Kidney tubule cell (primary cell): ENCODE data around the gene TMEM45B.
A peak's percentile ranks its signal among the peaks of the same experiment; 100 is the strongest.
"Not testable (repeated sequence)": the region's sequence is repeated elsewhere in the genome, so short reads cannot be mapped to it uniquely, and the experiment has no call there.

Experiments
- DNase-seq: peaks from one replicate; pipeline ENCODE4 v3.0.0-alpha.2; 2018; ENCODE audit warnings: low spot score

The TMEM45B gene

DNA sequence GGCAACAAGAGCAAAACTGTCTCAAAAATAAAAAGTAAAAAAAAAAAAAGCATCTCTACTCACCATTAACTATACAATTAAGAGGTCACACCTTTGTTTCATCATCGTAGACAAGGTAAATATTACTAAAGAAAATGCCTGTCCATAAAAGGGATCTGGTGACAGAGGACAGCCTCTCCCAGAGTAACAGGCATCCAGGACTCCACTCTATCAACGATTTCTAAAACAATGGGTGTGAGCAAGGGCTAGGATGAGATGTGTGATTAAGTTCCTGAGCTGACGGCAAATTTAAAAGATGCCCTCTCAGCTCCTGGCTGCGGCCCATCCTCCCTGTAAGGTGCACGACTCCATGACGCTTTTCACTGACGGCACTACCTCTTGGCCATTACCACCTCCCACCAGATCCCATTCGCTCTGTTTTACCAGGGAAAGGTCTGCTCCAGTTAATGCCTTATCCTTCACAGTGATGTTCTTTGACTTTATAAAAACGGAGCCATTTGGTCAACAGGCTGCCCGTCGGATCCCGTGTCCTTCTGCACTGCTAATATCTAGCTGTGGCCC, 2.3 kb upstream of the TMEM45B start:
- no peak for DNase-seq

DNA sequence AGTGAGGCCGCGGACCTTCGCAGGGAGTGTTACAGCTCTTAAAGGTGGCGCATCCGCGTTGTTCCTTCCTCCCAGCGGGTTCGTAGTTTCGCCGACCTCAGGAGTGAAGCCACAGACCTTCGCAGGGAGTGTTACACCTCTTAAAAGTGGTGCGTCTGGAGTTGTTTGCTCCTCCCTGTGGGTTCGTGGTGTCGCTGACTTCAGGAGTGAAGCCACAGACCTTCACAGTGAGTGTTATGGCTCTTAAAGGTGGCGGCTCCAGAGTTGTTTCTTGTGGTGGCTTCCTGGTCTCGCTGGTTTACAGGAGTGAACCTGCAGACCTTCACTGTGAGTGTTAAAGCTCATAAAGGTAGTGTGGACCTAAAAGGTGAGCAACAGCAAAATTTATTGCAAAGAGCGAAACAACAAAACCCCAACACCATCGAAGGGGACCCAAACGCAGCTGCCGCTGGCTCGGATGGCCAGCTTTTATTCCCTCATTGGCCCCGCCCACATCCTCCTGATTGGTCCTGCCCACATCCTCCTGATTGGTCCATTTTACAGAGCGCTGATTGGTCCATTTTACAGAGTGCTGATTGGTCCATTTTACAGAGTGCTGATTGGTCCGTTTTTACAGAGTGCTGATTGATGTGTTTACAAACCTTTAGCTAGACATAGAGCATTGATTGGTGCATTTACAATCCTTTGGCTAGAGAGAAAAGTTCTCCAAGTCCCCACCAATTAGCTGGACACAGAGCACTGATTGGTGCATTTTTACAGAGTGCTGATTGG, 1.2 kb upstream of the TMEM45B start:
- DNase-seq = peak; percentile 3

DNA sequence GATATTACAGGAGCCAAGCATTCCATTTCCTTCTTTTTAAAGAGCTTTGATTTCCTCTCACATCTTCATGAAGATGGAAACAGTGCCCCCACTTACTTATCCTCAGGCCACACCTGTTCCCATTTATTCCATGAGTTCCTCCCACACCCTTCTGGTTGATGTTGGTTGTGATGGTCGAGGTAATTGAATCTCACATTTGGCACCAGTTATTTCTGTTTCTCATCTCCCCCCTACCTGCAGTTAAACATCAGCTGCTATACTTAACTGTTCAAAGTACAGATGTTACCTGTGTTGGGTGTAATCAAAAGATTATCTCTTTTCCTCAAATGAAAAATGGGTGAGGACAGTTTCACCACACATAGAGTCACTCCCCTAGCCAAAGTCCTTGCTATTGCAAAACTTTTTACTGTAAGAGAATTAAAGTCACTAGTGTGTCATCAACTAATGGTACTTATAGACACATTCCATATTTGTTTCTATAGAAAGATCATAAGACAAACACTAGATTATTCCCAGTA, 1.9 kb downstream of the TMEM45B start:
- no peak for DNase-seq

DNA sequence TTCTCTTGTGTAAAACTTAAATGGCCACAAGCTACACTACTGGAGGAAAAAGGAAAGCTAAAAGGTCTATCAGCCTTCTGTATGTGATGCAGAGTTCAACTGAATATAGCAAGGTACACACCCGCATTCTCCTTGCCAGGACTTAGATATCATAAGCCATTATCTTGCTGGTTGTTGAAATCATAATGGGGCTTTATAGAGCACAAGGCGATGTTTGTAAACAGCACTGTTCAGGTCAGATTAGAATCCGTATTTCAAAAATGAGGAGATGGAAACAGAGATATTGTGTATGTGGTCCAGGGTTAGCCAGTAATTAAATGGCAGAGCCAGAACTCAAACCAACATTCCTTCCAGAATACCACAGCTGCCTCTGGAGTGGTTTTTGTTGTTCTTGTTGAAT, 2.6 kb downstream of the TMEM45B start:
- not testable (repeated sequence) for DNase-seq

DNA sequence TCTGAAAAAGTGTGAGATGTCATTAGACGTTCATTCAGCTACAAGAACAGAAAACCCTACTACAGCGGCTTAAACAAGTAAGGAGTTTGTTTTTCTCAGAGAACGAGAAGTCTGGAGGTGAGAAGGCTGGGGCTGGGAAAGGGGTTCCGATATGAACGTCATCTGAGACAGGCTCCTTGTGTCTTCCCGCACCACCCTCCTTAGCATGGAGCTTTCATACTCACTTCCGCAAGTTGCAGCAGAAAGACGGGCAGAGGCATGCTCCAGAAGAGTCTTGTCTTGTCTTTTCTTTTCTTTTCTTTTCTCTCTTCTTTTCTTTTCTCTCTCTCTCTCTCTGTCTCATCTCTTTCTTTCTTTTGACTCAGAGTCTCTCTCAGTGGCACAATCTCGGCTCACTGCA, 3.6 kb downstream of the TMEM45B start:
- no peak for DNase-seq

DNA sequence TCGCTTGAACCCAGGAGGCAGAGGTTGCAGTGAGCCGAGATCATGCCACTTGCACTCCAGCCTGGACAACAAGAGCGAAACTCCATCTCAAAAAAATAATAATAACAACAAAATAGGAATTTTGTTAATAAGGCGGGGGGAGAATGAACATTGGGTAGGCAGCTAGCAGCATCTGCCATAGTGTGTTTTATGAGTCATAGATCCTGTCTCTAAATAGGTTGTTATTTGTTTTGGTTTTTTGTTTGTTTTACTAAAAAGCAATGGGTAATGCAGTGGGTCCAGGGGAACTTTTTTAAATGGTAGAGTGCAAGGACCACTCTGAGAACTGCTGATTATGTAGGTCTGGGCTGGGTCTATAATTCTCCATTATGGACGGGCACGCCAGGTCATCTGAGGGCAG, 4.6 kb downstream of the TMEM45B start:
- not testable (repeated sequence) for DNase-seq

DNA sequence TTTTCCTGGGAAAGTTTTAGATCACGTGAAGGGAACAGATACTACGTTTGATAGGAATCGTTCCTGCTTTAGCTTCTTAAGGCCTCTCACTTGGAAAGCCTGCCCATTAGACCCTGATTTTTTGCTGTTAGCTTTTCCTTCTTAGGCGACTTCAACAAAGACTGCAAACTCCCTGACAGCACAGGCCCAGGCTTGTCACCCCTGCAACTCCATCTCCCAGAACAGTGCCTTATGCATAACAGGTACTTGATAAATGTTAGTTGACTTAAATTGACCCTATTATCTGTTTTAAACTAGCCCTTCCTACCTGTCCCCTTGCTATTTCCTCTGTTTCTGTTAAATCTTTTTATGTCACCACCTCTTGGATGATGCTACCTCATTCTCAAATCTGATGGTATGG, 7.6 kb downstream of the TMEM45B start:
- not testable (repeated sequence) for DNase-seq

DNA sequence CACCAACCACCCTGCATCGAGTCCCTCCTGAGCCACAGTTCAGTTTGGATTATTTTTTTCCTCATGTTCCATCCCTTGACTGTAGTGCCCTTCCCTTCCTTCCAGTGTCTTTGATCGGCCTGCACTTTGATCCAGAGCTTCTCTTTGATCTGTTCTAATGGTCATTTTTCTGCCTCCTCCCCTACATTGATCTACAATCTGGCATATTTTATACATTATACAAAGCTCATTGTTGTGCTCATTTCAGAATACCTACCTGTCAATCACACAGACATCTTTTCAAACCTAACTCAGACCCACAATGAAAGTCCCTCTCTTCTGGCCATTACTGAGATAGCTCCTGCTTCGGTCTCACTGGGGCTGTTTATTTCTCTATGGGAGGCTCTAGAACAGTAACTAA, 8.2 kb downstream of the TMEM45B start:
- not testable (repeated sequence) for DNase-seq

DNA sequence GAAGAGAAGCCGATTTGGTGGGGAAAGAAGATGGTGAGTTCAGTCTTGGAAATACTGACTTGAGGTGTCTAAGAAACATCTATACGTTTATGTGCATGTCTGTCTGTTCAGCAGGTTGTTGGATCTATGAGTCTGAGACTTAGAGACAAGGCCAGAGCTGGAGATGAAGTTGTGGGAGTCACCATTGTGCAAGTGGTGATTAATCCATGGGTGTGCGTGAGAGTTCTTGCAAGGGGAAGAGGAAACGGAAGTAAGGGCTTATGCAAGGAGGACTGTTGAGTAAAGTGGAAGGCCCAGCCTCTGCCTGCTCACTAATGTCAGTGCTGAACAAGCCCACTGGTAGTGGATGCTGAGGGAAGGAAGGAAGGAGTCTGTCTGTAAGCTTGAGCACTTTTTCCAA, 9.7 kb downstream of the TMEM45B start:
- DNase-seq = peak; percentile 27

DNA sequence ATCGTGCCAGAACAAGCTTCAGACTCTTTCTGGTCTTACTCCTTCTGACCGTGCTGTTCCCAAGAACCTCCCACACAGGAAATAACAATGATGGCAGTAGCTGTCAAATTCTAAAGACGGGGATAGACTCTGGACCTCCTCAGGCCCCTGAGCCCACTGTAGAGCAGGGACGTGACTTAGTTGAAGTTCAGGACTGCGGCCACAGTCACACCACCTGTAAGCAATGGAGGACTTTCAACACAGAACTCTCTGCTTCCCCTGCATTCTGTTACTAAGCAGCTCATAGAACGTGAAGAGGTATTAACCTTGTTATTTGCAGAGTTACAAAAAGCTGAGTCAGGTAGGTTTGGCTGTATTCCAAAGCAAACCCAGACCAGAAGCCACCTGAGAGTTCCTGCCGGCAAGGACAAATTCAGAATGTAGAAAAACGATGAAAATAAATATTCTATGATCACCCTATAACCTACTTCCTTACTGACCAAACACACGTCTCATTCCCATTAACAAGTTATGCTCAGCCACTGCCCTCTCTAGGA, 12.7 kb downstream of the TMEM45B start:
- DNase-seq = peak; percentile 89

DNA sequence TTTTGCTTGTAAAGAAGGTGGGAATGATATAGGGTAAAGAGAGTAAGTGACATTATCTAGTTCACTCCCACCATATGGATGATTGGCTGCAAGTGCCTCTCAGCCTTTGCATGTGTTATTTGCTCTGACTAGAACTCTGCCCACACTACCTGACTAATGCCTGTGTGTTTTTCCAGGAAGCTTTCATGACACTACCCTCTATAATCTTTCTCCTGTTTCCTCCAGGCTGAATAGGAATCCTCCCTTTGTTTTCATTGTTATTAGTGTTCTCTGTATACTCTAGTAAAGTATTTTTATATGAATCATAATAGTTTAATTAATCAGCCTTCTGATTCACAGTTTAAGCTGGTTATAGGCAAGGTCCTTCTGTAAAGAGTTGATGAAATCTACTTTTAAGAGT, 13.8 kb downstream of the TMEM45B start:
- peak; percentile 75 for DNase-seq

DNA sequence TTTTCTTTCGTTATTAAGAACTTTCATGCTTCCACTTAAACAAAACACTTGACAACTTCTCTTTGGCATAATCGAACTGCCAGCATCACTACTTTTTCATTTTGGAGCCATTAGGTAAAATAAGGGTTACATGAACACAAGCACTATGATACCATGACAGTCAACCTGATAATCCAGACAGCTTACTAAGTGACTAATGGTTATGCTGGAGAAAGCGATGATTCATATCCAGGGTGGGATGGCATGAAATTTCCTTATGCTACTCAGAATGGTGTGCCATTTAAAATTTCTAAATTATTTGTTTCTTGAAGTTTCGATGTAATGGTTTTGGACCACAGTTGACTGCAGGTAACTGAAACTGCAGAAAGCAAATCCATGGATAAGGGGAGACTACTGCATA, 15.6 kb downstream of the TMEM45B start:
- peak; percentile 66 for DNase-seq

DNA sequence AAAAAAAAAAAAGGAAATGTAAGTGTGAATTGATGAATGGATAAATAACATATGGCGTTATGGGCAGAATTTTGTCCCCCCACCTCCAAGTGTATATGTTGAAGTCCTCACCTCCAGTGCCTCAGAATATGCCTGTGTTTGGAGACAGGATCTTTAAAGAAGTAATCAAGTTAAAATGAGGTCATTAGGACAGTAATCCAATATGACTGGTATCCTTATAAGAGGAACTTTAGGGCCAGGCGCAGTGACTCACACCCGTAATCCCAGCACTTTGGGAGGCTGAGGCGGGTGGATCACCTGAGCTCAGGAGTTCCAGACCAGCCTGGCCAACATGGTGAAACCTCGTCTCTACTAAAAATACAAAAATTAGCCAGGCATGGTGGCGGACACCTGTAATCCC, 17.6 kb downstream of the TMEM45B start:
- not testable (repeated sequence) for DNase-seq

DNA sequence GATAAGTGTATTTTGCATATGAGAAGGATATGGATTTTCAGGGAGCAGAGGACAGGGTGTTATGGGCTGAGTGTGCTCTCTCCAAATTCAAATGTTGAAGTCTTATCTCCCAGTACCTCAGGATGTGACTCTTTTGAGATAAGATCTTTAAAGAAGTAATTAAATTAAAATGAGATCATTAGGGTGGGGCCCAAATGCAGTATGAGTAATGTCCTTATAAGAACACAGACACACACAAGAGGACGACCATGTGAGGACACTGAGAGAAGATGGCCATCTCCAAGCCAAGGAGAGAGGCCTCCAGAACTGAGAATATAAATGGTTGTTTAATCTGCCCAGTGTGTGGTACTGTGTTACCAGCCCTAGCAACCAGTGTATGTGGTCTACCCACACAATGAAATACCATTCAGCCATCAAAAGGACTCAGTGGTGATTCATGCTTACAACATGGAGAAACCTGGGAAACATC, 20.8 kb downstream of the TMEM45B start:
- peak; percentile 51 for DNase-seq

DNA sequence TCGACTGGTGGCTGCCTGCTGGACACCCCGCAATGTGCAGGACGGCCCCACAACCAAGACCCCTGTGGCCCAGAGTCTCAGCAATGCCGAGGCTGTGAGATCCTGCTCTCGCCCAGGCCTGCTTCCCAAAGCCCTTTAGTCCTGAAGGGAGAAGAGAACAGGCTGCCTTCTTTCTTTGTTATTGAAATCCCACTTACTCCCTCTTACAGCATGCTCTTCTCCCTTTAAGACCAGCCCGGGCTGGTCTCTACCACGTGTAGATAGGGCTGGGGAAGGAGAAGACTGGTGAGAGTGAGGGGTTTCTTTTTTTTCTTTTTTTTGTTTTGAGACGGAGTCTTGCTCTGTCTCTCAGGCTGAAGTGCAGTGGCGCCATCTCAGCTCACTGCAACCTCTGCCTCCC, 21.3 kb downstream of the TMEM45B start:
- DNase-seq = no peak

DNA sequence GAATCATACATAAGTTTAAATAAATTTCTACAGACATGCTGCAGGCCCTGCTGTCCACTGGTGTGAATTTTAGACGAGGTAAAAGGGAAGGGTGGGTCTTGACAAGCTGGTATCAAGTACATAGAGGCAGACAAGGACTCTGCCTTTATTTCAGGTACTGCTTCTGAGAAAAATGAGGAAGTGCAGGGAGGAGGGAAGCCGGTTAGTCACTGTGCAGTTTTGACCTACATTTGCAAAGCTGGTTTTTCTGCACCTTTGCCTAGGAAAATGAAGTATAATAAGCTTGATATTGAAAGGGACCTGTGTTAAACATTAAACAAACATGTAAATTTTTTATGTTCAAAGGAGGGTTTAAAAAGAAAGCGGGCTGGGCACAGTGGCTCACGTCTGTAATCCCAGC, 24.6 kb downstream of the TMEM45B start:
- peak; percentile 61 for DNase-seq

DNA sequence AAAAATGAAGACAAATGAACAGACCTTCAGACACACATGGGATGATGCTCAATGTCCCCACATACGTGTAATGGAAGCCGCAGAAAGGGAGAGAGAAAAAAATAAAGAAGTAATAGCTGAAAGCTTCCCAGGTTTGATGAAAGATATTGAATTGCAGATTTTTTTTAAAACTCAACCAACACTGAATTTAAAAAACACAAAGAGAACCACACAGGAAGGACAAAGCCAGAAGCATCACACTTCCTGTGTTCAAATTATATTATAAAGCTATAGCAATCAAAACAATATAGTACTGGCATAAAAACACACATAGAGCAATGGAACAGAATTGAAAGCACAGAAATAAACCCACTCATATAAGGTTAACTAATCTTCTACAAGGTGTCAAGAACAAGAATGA, 26.5 kb downstream of the TMEM45B start:
- no peak for DNase-seq

DNA sequence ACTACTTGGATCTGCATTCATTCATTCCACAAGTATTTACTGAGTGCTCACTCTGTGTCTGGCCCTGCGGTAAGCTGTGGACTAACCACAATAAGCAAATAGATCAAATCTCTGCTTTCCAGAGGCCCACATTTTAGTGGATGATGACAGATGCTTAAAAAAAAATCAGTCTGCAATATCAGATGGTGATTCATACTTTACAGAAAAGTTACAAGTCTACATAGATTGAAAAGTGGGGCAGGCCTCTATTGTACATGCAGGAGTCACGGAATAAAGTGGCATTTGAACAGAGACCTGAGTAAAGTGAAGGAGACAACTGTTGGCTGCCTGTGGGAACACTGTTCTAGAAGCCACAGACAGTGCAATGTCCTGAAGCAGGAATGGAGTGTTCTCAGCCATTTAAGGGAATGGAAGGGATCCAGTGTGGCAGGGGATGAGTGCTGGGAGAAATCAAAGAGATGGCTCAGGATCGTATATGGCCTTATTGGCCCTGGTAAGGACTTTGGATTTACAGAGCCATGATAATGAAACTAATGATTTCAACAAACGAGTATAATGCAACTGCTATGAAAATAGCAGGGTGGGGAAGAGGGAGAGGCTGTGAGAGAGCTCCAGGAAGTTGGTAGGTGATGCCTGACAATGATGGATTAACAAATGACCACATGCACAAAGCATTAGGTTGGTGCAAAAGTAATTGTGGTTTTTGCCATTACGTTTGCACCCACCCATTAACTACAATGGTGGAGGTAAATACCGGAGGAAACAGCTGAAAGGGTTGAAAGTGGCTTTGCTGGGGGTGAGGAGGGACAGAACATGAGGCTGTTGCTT, 31.1 kb downstream of the TMEM45B start:
- DNase-seq = peak; percentile 87

DNA sequence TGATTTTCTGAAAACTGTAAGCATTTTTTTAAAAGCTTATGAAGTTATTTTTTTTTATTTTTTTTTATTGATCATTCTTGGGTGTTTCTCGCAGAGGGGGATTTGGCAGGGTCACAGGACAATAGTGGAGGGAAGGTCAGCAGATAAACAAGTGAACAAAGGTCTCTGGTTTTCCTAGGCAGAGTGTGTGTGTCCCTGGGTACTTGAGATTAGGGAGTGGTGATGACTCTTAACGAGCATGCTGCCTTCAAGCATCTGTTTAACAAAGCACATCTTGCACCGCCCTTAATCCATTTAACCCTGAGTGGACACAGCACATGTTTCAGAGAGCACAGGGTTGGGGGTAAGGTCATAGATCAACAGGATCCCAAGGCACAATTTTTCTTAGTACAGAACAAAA, 31.7 kb downstream of the TMEM45B start:
- not testable (repeated sequence) for DNase-seq

DNA sequence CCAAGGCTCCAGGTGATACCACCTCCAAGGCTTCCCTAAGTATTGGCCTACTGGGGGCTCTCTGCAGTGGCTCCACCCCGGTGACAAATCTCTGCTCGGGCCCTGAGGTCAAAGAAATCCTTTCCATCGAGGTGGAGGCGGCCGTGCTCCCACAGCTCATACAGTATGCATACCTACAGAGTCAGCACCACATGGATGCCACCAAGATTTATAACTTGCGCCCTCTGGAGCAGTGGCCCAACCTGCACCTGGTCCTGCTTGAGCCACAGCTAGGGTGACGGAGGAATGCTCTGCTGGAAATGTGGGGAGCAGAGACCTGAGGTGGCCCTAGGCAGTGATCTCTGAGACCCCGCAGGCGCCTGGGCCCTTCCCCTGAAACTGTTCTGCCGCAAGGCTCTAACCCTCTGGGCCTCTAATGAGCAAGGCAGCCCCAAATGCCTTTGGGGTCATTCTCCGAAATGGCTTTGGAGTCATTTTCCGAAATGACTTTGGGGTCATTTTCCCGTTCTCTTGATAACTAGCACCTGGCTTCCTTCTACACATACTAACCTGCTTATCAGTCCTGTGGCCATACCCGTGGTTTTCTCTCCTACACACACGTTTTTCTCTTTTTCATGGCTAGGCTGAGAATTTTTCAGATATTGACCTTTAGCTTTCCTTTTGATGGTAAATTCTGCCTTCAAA, 33.9 kb downstream of the TMEM45B start:
- DNase-seq = no peak

DNA sequence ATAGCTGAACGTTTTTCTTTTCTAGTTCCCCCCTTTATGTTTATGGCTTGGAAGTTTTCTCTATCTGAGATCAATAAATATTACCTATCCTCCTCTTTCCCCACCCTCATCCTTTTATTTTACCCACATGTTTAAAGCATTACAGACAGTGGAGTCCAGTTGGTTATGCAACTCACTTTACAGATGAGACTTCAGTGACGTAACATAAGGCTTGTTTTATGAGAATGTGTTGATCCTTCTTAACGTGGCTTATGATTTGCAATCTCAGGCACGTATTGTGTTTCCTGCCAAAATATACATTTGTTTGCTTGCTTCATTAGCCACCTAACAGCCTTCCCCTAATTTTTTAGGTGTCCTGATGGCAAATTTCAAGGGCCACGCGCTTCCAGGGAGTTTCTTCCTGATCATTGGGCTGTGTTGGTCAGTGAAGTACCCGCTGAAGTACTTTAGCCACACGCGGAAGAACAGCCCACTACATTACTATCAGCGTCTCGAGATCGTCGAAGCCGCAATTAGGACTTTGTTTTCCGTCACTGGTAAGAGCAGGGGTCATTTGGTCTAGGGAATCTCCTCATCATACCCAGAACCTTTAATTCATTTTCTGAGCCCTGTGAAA, 36.6 kb downstream of the TMEM45B start:
- no peak for DNase-seq
